ENCODE measurements around the gene RPS6KA1.

RPS6KA1 gene

DNA sequence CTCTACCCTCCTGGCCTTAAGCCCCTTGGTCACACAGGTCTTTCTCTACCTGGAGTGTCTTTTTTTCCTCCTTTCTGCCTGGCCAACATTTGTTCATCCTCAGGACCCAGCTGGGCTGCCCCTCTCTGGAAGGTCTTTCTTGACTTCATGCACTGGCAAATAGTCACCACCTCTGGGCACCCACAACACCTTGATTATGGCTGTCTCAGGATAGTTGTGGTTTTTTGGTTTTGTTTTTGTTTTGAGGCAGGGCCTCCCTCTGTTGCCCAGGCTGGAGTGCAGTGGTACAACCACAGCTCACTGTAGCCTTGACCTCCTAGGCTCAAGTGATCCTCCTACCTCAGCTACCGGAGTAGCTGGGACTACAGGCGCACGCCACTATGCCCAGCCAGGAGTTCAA lies 10.8 kb downstream of the RPS6KA1 start:
- H3K27me3 Mint-ChIP-seq, result no peaks in the 10 kb centered on the region
- no peak for DNase-seq
- peaks cover 76% of the 10 kb centered on the region for H3K4me1 Mint-ChIP-seq (ENCODE audit: low read depth)
- no peaks in the 10 kb centered on the region for H3K9me3 Mint-ChIP-seq
- peaks cover 23% of the 10 kb centered on the region for H3K36me3 Mint-ChIP-seq (ENCODE audit: low read depth)
- H3K4me3 Mint-ChIP-seq, result no peak overlapping the region
- H3K27ac Mint-ChIP-seq, result peak overlapping the region; percentile 71

DNA sequence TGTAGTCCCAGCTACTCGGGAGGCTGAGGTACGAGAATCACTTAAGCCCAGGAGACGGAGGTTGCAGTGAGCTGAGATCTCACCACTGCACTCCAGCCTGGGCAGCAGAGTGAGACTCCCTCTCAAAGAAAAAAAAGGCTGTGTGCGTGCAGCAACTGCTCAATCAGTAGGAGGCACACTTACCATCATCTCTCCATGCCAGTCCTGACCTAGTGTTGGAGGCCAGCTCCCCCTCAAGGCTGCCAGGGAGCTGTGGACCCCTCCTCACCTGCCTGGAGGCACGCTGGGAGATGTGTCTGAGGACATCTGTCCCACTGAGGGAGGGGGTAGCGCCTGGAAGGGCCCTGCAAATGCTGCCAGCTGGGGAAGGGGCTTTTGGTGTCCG lies 11.9 kb downstream of the RPS6KA1 start:
- H3K9me3 Mint-ChIP-seq, result no peaks in the 10 kb centered on the region
- no peak for DNase-seq
- H3K27ac Mint-ChIP-seq, result peak overlapping the region; percentile 94

GRCh38 chr1:26541816-26542711 lies 12.5 kb downstream of the RPS6KA1 start:
- H3K4me3 Mint-ChIP-seq, result peak overlapping the region; percentile 74
- DNase-seq, result peak; percentile 83

More for the DNA sequence above, 11.9 kb downstream of the RPS6KA1 start:
- peaks cover 31% of the 10 kb centered on the region for H3K36me3 Mint-ChIP-seq (ENCODE audit: low read depth)
- peak overlapping the region; percentile 74 for H3K4me3 Mint-ChIP-seq
- H3K27me3 Mint-ChIP-seq, result no peaks in the 10 kb centered on the region
- H3K4me1 Mint-ChIP-seq (ENCODE audit: low read depth), result peaks cover 79% of the 10 kb centered on the region

GRCh38 chr1:26542771-26543451 lies 13.3 kb downstream of the RPS6KA1 start:
- H3K9me3 Mint-ChIP-seq, result no peaks in the 10 kb centered on the region
- H3K27me3 Mint-ChIP-seq, result no peaks in the 10 kb centered on the region
- peak overlapping the region; percentile 74 for H3K4me3 Mint-ChIP-seq
- no peak for DNase-seq
- H3K27ac Mint-ChIP-seq, result peak overlapping the region; percentile 94
- peaks cover 44% of the 10 kb centered on the region for H3K36me3 Mint-ChIP-seq (ENCODE audit: low read depth)
- H3K4me1 Mint-ChIP-seq (ENCODE audit: low read depth), result peaks cover 88% of the 10 kb centered on the region

More at GRCh38 chr1:26541816-26542711, 12.5 kb downstream of the RPS6KA1 start:
- no peaks in the 10 kb centered on the region for H3K27me3 Mint-ChIP-seq
- H3K27ac Mint-ChIP-seq, result peak overlapping the region; percentile 94
- H3K9me3 Mint-ChIP-seq, result no peaks in the 10 kb centered on the region
- peaks cover 37% of the 10 kb centered on the region for H3K36me3 Mint-ChIP-seq (ENCODE audit: low read depth)
- H3K4me1 Mint-ChIP-seq (ENCODE audit: low read depth), result peaks cover 85% of the 10 kb centered on the region

DNA sequence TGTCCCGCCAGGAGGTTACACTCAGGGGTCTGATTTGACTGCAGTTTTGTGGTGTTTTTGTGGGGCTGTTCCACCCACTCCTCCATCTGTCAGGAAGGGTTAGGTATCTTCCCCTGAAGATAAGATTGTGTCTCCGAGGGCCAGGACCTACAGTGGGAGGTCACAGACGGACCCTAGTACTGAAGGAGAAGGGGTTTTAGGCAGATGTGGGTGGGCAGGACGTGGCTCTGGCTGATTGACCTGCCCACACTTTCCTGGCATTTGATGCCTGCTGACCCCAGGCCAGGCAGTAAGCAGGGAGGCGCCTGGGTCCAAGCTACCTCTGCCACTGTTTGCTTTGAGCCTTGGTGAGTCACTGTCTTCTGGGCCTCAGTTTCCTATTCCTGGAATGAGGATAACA lies 13.9 kb downstream of the RPS6KA1 start:
- H3K27ac Mint-ChIP-seq, result peak overlapping the region; percentile 94
- no peak for DNase-seq
- H3K9me3 Mint-ChIP-seq, result no peaks in the 10 kb centered on the region
- peak overlapping the region; percentile 74 for H3K4me3 Mint-ChIP-seq
- peaks cover 88% of the 10 kb centered on the region for H3K4me1 Mint-ChIP-seq (ENCODE audit: low read depth)
- H3K27me3 Mint-ChIP-seq, result no peaks in the 10 kb centered on the region
- H3K36me3 Mint-ChIP-seq (ENCODE audit: low read depth), result peaks cover 46% of the 10 kb centered on the region

DNA sequence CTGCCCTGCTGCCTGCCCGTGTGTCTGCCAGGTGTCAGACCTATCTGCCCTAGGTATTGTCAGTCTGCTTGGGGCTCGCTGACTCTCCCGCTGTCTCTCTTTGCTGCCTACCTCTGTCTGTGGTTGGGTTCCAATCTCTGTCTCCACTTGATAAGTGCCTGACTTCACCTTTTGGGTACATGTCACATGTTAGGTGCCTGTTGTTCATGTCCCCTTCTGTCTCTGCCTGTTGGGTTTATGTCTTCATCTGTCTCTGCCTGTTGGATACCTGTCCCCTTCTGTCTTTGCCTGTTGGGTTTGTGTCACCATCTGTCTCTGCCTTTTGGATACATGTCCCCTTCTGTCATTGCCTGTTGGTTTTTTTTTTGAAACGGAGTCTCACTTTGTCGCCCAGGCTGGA lies 14.6 kb downstream of the RPS6KA1 start:
- peak overlapping the region; percentile 74 for H3K4me3 Mint-ChIP-seq
- H3K9me3 Mint-ChIP-seq, result no peaks in the 10 kb centered on the region
- no peaks in the 10 kb centered on the region for H3K27me3 Mint-ChIP-seq
- H3K36me3 Mint-ChIP-seq (ENCODE audit: low read depth), result peaks cover 49% of the 10 kb centered on the region
- DNase-seq, result no peak
- peaks cover 86% of the 10 kb centered on the region for H3K4me1 Mint-ChIP-seq (ENCODE audit: low read depth)
- H3K27ac Mint-ChIP-seq, result peak overlapping the region; percentile 95

DNA sequence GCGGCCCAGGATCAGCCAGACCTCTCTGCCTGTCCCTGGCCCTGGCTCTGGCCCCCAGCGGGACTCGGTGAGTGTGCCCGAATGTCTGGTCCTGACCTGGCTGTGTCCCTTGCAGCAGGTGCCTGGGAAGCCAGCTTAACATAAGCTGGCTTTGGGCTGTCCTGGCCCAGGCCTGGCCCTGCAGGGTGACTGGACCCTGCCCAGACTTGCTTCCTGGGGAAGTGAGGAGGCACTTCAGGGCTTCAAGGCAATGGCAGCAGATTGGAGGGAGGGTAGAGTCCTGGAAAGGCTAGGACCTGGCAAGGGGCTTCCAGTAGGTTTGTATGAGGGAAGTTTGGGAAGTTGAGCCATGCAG lies 16.4 kb downstream of the RPS6KA1 start:
- Mint-ChIP-seq H3K27me3 (no peaks in the 10 kb centered on the region), H3K4me1 (ENCODE audit: low read depth) (peaks cover 69% of the 10 kb centered on the region), H3K4me3 (peak overlapping the region; percentile 95), H3K36me3 (ENCODE audit: low read depth) (peaks cover 56% of the 10 kb centered on the region), H3K27ac (peak overlapping the region; percentile 95), H3K9me3 (no peaks in the 10 kb centered on the region)
- DNase-seq, result no peak

- H3K27ac Mint-ChIP-seq, result peak overlapping the region; percentile 95
- peaks cover 61% of the 10 kb centered on the region for H3K36me3 Mint-ChIP-seq (ENCODE audit: low read depth)
- H3K9me3 Mint-ChIP-seq, result no peaks in the 10 kb centered on the region
- no peaks in the 10 kb centered on the region for H3K27me3 Mint-ChIP-seq
- H3K4me1 Mint-ChIP-seq (ENCODE audit: low read depth), result peaks cover 67% of the 10 kb centered on the region
- H3K4me3 Mint-ChIP-seq, result peak overlapping the region; percentile 95
- DNase-seq, result no peak
Observed at GRCh38 chr1:26546375-26546774, 16.8 kb downstream of the RPS6KA1 start.

- Mint-ChIP-seq H3K27ac (peak overlapping the region; percentile 95), H3K4me3 (peak overlapping the region; percentile 95), H3K4me1 (ENCODE audit: low read depth) (peaks cover 62% of the 10 kb centered on the region), H3K9me3 (no peaks in the 10 kb centered on the region), H3K27me3 (no peaks in the 10 kb centered on the region), H3K36me3 (ENCODE audit: low read depth) (peaks cover 65% of the 10 kb centered on the region)
- DNase-seq, result no peak
Observed at GRCh38 chr1:26546819-26547218, 17.3 kb downstream of the RPS6KA1 start.

- Mint-ChIP-seq H3K4me1 (ENCODE audit: low read depth) (peaks cover 52% of the 10 kb centered on the region), H3K27ac (peak overlapping the region; percentile 95)
Observed at GRCh38 chr1:26548841-26549240, 19.3 kb downstream of the RPS6KA1 start.

GRCh38 chr1:26550946-26551345 lies 21.4 kb downstream of the RPS6KA1 start:
- Mint-ChIP-seq H3K4me3 (no peak overlapping the region), H3K36me3 (ENCODE audit: low read depth) (peaks cover 88% of the 10 kb centered on the region), H3K4me1 (ENCODE audit: low read depth) (peaks cover 55% of the 10 kb centered on the region), H3K27me3 (no peaks in the 10 kb centered on the region), H3K9me3 (no peaks in the 10 kb centered on the region), H3K27ac (peak overlapping the region; percentile 81)
- DNase-seq, result no peak

More at GRCh38 chr1:26548841-26549240, 19.3 kb downstream of the RPS6KA1 start:
- Mint-ChIP-seq H3K4me3 (peak overlapping the region; percentile 33), H3K27me3 (no peaks in the 10 kb centered on the region), H3K36me3 (ENCODE audit: low read depth) (peaks cover 75% of the 10 kb centered on the region), H3K9me3 (no peaks in the 10 kb centered on the region)
- DNase-seq, result no peak

DNA sequence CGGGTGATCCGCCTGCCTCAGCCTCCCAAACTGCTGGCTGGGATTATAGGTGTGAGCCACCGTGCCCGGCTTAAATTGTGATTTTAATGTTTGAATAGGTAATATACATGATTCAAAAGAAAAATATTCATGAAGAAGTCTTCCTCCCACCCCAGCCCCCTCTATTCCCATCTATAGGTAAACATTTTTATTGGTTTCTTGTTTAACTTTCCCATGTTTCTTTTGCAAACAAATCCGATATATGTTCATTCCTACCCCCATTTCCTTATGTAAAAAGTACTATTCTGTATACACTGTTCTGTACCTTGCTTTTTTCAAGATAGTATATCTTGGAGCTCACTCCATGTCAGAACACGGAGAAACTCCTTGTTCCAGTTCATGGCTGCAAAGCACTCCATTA lies 23.2 kb downstream of the RPS6KA1 start:
- no peak overlapping the region for H3K27ac Mint-ChIP-seq
- DNase-seq, result no peak
- no peak overlapping the region for H3K4me3 Mint-ChIP-seq
- no peaks in the 10 kb centered on the region for H3K27me3 Mint-ChIP-seq
- no peaks in the 10 kb centered on the region for H3K9me3 Mint-ChIP-seq
- H3K4me1 Mint-ChIP-seq (ENCODE audit: low read depth), result peaks cover 49% of the 10 kb centered on the region
- peaks cover 87% of the 10 kb centered on the region for H3K36me3 Mint-ChIP-seq (ENCODE audit: low read depth)

DNA sequence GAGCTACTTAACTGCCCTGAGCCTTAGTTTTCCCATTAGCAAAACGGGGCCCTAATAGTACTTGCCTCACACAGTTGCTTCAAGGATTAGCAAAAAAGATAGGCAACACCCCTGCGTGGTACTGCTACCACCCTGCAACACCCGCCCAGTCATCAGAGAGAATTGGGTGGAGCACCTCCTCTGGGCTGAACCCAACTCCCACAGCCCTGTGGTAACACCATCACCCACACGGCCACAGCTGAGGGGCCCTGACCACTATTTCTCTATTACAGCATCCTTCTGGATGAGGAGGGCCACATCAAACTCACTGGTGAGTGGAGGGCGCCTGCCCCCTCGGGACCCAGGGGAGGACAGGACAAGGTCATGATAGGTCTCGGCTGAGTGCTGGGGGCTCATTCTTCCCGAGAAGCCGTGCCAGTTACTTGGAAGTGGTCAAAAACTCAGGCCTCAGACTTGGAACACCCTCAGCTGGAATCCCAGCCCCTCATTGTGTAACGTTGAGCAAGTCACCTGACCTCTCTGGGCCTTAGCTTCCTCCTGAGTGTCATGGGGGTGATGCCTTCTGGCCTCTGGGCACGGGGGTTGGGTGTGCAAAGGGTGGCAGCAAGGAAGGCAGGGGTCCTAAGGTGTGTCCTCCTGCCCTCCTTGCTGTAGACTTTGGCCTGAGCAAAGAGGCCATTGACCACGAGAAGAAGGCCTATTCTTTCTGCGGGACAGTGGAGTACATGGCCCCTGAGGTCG lies 24.6 kb downstream of the RPS6KA1 start:
- Mint-ChIP-seq H3K27ac (peak overlapping the region; percentile 88), H3K4me1 (ENCODE audit: low read depth) (peaks cover 40% of the 10 kb centered on the region), H3K27me3 (no peaks in the 10 kb centered on the region), H3K36me3 (ENCODE audit: low read depth) (peaks cover 87% of the 10 kb centered on the region), H3K9me3 (no peaks in the 10 kb centered on the region), H3K4me3 (no peak overlapping the region)
- DNase-seq, result no peak

DNA sequence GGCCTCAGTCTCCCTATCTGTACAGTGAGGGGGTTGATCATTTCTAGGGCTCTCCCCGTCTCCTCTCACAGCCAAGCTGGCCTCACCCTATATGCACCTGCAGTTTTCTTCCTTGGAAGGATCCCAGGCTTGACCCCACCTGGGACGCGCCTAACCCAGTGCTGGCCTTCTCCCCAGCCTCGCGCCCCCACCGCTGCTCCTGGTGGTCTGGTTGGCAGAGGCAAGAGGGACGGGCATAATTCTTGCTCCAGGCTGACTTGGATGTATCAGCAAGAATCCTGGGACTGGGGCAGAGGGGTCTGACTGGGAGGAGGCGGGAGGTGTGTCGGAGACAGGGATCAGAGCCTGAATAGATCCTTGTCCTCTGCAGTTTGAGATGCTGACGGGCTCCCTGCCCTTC lies 25.2 kb downstream of the RPS6KA1 start:
- DNase-seq, result no peak
- no peak overlapping the region for H3K4me3 Mint-ChIP-seq
- peak overlapping the region; percentile 88 for H3K27ac Mint-ChIP-seq
- peaks cover 91% of the 10 kb centered on the region for H3K36me3 Mint-ChIP-seq (ENCODE audit: low read depth)
- H3K4me1 Mint-ChIP-seq (ENCODE audit: low read depth), result peaks cover 40% of the 10 kb centered on the region
- H3K9me3 Mint-ChIP-seq, result no peaks in the 10 kb centered on the region
- no peaks in the 10 kb centered on the region for H3K27me3 Mint-ChIP-seq
